Sigmoid colon (tissue), 7 donors: Measurements from ENCODE around the gene TMF1. TPM values are rescaled to one million over a fixed set of nuclear protein-coding genes. Genes with fewer than 3 reads are reported as not detected.

Experiments
- DNase-seq: peaks from one replicate; pipeline ENCODE4 v3.0.0-alpha.2; 2019
- H3K27ac ChIP-seq, 4 donors: fragments of 200-600 bp; sonication (generic); one replicate each; pipeline ENCODE4 v1.5.1; 2016 to 2019; ENCODE audit warnings: mild to moderate bottlenecking in 1 of 4
- H3K27me3 ChIP-seq, 3 donors: fragments of 200-600 bp; sonication (generic); one replicate each; pipeline ENCODE4 v1.5.1; 2019; ENCODE audit warnings: mild to moderate bottlenecking in 1 of 3
- H3K36me3 ChIP-seq, 4 donors: fragments of 200-600 bp; sonication (generic); one replicate each; pipeline ENCODE4 v1.5.1; 2016 to 2019
- H3K4me1 ChIP-seq, 4 donors: fragments of 200-600 bp; sonication (generic); one replicate each; pipeline ENCODE4 v1.5.1; 2017 to 2019
- H3K4me3 ChIP-seq, 4 donors: fragments of 200-600 bp; sonication (generic); one replicate each; pipeline ENCODE4 v1.5.1; 2017 to 2019; ENCODE audit warnings: mild to moderate bottlenecking in 2 of 4, moderate library complexity in 1 of 4
- H3K9me3 ChIP-seq, 4 donors: fragments of 200-600 bp in 3 of 4; sonication (generic) in 3 of 4; one replicate each; pipeline versions ENCODE4 v1.5.1 to v1.6.1; 2013 to 2019
- EP300 ChIP-seq, 4 donors: sonication (generic); formaldehyde crosslinking; IDR thresholded peaks; one replicate each; pipeline ENCODE4 v1.6.1; 2017; ENCODE audit warnings: antibody characterized with exemption in 4 of 4
- POLR2A ChIP-seq, 2 donors: fragments of 450-650 bp; IDR thresholded peaks; one replicate each; pipeline ENCODE4 v1.6.1; 2016; ENCODE audit warnings: antibody characterized with exemption in 2 of 2, mild to moderate bottlenecking in 2 of 2, moderate library complexity in 2 of 2
- POLR2AphosphoS5 ChIP-seq, 4 donors: sonication (generic); formaldehyde crosslinking; IDR thresholded peaks; one replicate each; pipeline ENCODE4 v1.6.1; 2017; ENCODE audit warnings: antibody characterized with exemption in 4 of 4
- WGBS, 2 donors: extraction: QIAGEN DNeasy Blood & Tissue Kit; methylation state at CpG; one replicate each; pipeline ENCODE4 v1.1.7; 2013; 5-methylcytosine and 5-hydroxymethylcytosine counted together
- intact Hi-C: fragments of 100-400 bp; cut with DNase I; formaldehyde crosslinking; loops from one replicate; pipeline ENCODE4 v1.15.1; 2023
- polyA plus RNA-seq, 3 donors: library from polyadenylated mRNA; stranded (reverse); fragments of 200-250 nt; gene quantifications; one replicate each; pipeline ENCODE4 v1.2.3, GENCODE V29; 2013
- total RNA-seq, 4 donors: library from RNA; depleted of rRNA; stranded (reverse); fragments of >200 nt; gene quantifications; one replicate each; pipeline ENCODE4 v1.1.0, GENCODE V29; 2016
- TF ChIP-seq, protein P1 (sequence below), 4 experiments: fragments of 450-650 bp in 3 of 4; fragments of 200-600 bp in 1 of 4; IDR thresholded peaks; one replicate each; pipeline ENCODE4 v1.5.1; 2016 to 2019; ENCODE audit warnings: antibody characterized with exemption in 4 of 4, mild to moderate bottlenecking in 3 of 4, moderate library complexity in 2 of 4
- donor health status: healthy with polysubstance abuse.
- donor health status: Bipolar disorder and iron deficiency.
- donor health status: healthy.

The TMF1 gene
- total and polyA plus RNA-seq, 7 donors: 9.9 to 32.8 (median 26.9) TPM

DNA sequence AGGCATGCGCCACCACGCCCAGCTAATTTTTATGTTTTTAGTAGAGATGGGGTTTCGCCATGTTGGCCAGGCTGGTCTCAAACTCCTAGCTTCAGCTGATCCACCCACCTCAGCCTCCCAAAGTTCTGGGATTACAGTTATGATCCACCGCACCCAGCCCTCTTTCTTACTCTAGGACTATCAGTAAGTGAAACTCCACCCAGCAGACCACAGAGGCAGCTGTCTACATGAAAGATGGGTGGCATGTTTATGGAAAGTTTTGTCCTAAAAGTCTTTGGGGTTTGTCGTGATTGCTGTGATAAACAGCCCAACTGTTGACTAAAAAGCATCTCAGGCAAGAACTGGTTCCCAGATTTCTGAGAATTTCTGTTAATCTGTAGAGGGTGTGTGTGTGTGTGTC lies 43.5 kb upstream of the TMF1 start:
- WGBS, 2 donors: 71 to 76% methylated on average over 5 of the region's 5 CpGs

DNA sequence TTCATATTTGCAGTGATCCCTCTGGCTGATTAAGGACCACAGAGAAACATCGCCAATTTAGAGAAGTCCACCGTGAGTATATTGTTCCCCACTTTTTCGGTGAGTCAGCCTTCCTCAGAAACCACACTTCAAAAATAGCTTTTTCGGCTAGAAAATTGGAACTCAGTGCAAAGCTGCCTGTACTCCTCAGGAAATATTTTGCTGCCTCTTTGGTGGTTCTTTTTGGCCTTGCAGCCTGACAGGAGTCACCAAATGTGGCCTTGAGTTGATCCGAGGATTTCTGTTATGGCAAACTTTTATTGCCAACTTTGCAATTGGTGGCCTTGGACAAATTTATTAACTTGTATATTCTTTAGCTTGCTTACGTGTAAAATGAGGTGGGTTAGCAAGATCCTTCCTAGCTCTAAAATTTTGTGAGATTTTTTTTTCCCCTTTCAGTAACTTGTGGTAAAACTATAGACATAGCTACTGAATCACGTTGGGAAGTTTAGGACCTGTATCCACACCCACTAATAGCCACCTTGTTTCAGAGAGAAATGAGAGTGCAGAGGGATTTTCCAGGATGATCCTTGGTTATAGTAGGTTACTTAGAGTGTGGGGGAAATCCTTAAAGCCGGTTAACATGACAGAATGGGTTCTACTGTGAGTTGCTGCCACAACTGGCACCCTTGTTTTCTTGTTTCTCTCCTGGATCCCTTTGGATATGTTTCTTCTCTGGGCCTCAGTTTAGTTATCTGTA lies 42.5 kb upstream of the TMF1 start:
- Histone ChIP-seq H3K27ac (peak overlapping the region; percentile 46 to 94 (median 94)), H3K4me3 (no peak overlapping the region), H3K9me3 (no peaks in the 10 kb centered on the region), H3K36me3 (no peaks in the 10 kb centered on the region), H3K27me3 (no peaks in the 10 kb centered on the region), H3K4me1 (peaks cover 0 to 74% (median 66%) of the 10 kb centered on the region in 4 donors)
- no peak for TF ChIP-seq POLR2AphosphoS5 (IDR thresholded peaks at IDR 0.05)
- TF ChIP-seq POLR2A (IDR thresholded peaks at IDR 0.05): no peak
- TF ChIP-seq EP300 (IDR thresholded peaks at IDR 0.05): no peak
- TF ChIP-seq, protein P1, sequence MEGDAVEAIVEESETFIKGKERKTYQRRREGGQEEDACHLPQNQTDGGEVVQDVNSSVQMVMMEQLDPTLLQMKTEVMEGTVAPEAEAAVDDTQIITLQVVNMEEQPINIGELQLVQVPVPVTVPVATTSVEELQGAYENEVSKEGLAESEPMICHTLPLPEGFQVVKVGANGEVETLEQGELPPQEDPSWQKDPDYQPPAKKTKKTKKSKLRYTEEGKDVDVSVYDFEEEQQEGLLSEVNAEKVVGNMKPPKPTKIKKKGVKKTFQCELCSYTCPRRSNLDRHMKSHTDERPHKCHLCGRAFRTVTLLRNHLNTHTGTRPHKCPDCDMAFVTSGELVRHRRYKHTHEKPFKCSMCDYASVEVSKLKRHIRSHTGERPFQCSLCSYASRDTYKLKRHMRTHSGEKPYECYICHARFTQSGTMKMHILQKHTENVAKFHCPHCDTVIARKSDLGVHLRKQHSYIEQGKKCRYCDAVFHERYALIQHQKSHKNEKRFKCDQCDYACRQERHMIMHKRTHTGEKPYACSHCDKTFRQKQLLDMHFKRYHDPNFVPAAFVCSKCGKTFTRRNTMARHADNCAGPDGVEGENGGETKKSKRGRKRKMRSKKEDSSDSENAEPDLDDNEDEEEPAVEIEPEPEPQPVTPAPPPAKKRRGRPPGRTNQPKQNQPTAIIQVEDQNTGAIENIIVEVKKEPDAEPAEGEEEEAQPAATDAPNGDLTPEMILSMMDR (IDR thresholded peaks at IDR 0.05): no peak
- no peak for DNase-seq
- intact Hi-C loops: no loop called here
- whole genome bisulfite sequencing, 2 donors: 31 to 62% methylated on average over 8 of the region's 8 CpGs

More for the DNA sequence above, 43.5 kb upstream of the TMF1 start:
- intact Hi-C loops: no loop called here
- H3K9me3 ChIP-seq: no peaks in the 10 kb centered on the region
- DNase-seq: no peak
- no peaks in the 10 kb centered on the region for H3K36me3 ChIP-seq
- TF ChIP-seq, protein P1 (IDR thresholded peaks at IDR 0.05): no peak
- no peak for TF ChIP-seq POLR2AphosphoS5 (IDR thresholded peaks at IDR 0.05)
- TF ChIP-seq EP300 (IDR thresholded peaks at IDR 0.05): no peak
- no peak for TF ChIP-seq POLR2A (IDR thresholded peaks at IDR 0.05)
- H3K4me3 ChIP-seq: no peak overlapping the region
- H3K27me3 ChIP-seq: no peaks in the 10 kb centered on the region
- peak overlapping the region; percentile 49 to 94 (median 78) for H3K27ac ChIP-seq
- H3K4me1 ChIP-seq: peaks cover 0 to 64% (median 56%) of the 10 kb centered on the region in 4 donors

DNA sequence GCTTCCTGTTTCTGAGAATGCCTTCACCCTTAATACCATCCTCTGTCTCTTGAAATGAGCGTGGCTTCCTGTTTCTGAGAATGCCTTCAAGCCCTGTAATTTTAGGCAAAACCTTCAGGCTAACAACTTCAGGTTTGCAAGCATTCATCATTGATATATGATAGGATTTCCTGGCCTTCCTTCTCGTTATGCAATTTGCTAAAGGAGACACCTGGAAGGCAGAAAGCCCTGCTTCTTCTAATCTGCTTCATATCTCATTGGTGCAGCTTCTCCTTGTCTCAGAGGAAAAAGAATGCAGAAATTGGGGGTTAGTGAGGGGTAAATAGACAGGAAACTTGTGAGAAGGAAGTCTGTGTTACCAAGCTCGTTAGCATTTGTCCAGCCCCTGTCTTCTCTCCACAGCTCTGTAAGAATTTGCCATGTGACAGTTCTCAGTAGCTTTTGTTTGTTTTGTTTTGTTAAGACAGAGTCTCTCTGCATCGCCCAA lies 39.9 kb upstream of the TMF1 start:
- Histone ChIP-seq H3K9me3 (no peaks in the 10 kb centered on the region), H3K4me3 (no peak overlapping the region), H3K27me3 (no peaks in the 10 kb centered on the region), H3K4me1 (peaks cover under 1 to 100% (median 91%) of the 10 kb centered on the region in 4 donors), H3K36me3 (no peaks in the 10 kb centered on the region), H3K27ac (peak overlapping the region; percentile 50 to 94 (median 94))
- no peak for DNase-seq
- TF ChIP-seq POLR2A (IDR thresholded peaks at IDR 0.05): no peak
- TF ChIP-seq POLR2AphosphoS5 (IDR thresholded peaks at IDR 0.05): no peak
- TF ChIP-seq, protein P1 (IDR thresholded peaks at IDR 0.05): no peak
- TF ChIP-seq EP300 (IDR thresholded peaks at IDR 0.05): no peak
- intact Hi-C loops: no loop called here
- WGBS, 2 donors: 26 to 59% methylated on average over 4 of the region's 4 CpGs

DNA sequence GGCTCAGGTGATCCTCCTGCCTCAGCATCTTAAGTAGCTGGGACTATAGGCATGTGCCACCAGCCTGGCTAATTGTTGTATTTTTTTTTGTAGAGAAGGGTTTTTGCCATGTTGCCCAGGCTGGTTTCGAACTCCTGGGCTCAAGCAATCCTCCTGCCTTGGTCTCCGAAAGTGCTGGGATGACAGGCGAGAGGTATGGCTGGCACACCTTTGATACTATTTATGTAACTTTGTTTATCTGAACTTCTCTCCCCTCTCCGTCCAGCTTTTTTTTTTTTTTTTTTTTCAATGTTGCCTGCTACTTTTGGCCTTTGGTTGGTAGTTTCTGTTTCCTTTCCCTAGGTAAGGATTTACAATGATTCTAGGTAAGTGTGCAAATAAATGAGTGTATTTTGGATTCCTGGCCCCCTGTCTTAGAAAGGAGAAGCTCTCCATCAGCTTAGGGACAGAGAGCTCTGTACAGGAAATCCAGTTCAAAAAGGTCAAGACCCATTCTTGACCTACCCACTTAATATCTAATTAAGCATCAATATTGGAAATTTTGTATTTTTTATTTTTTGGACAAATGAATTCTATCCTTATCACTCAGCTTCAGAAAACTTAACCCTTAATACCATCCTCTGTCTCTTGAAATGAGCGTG lies 39.4 kb upstream of the TMF1 start:
- no peaks in the 10 kb centered on the region for H3K27me3 ChIP-seq
- peak overlapping the region; percentile 50 to 94 (median 94) for H3K27ac ChIP-seq
- intact Hi-C loops: no loop called here
- H3K4me1 ChIP-seq: peaks cover 2 to 100% (median 96%) of the 10 kb centered on the region in 4 donors
- no peaks in the 10 kb centered on the region for H3K9me3 ChIP-seq
- no peak overlapping the region for H3K4me3 ChIP-seq
- TF ChIP-seq POLR2A (IDR thresholded peaks at IDR 0.05) (no peak), POLR2AphosphoS5 (IDR thresholded peaks at IDR 0.05) (no peak), EP300 (IDR thresholded peaks at IDR 0.05) (no peak)
- TF ChIP-seq, protein P1 (IDR thresholded peaks at IDR 0.05): no peak
- WGBS, 2 donors: 44 to 74% methylated on average over 5 of the region's 5 CpGs
- DNase-seq: no peak
- H3K36me3 ChIP-seq: no peaks in the 10 kb centered on the region
